ENCODE results near the gene UBXN10.

GRCh38 chr1:20242890-20243479 lies 57.1 kb downstream of the UBXN10 start:
- no peak for TF ChIP-seq CTCF (IDR thresholded peaks at IDR 0.05; ENCODE audit: low read length)
- no peak for TF ChIP-seq EZH2phosphoT487 (IDR thresholded peaks at IDR 0.05; ENCODE audit: low read length)
- no peak for TF ChIP-seq EZH2 (optimal IDR thresholded peaks at IDR 0.05; ENCODE audit: low read depth, low read length)

Measured in MM.1S (cell line).